ENCODE measurements around the gene NUDT11.
"Not testable (repeated sequence)": the region's sequence is repeated elsewhere in the genome, so short reads cannot be mapped to it uniquely, and the experiment has no call there.

The NUDT11 gene

GRCh38 chrX:51496501-51497291, at the start of gene NUDT11:
Gene NUDT11 (minus strand): TSS chrX:51496592. CDS start chrX:51496444, 148 bp downstream.
- DNase-seq, result no peak

- DNase-seq, result no peak
Observed at GRCh38 chrX:51520393-51520792, 24.0 kb upstream of the NUDT11 start.

GRCh38 chrX:51519131-51519530, 22.7 kb upstream of the NUDT11 start:
- DNase-seq, result not testable (repeated sequence)

GRCh38 chrX:51507551-51507950, 11.2 kb upstream of the NUDT11 start:
- no peak for DNase-seq

- not testable (repeated sequence) for DNase-seq
Observed at GRCh38 chrX:51495701-51496488, 497 bp downstream of the NUDT11 start.

GRCh38 chrX:51494409-51494808, 2.0 kb downstream of the NUDT11 start:
- DNase-seq, result no peak

- DNase-seq, result no peak
Observed at GRCh38 chrX:51487960-51488267, 8.5 kb downstream of the NUDT11 start.

GRCh38 chrX:51484616-51485015, 11.8 kb downstream of the NUDT11 start:
- DNase-seq, result no peak

GRCh38 chrX:51482411-51482810, 14.0 kb downstream of the NUDT11 start:
- DNase-seq, result not testable (repeated sequence)

GRCh38 chrX:51476930-51477329, 19.5 kb downstream of the NUDT11 start:
- no peak for DNase-seq

- no peak for DNase-seq
Observed at GRCh38 chrX:51463322-51463721, 33.1 kb downstream of the NUDT11 start.

GRCh38 chrX:51461053-51462044, 35.0 kb downstream of the NUDT11 start:
- DNase-seq, result no peak

- DNase-seq, result no peak
Observed at GRCh38 chrX:51459125-51459524, 37.3 kb downstream of the NUDT11 start.

- no peak for DNase-seq
Observed at GRCh38 chrX:51456814-51457213, 39.6 kb downstream of the NUDT11 start.

GRCh38 chrX:51456246-51456645, 40.1 kb downstream of the NUDT11 start:
- DNase-seq, result no peak

- no peak for DNase-seq
Observed at GRCh38 chrX:51440365-51440764, 56.0 kb downstream of the NUDT11 start.
